Measurements from ENCODE around the gene RHBDL3.
"Not testable (repeated sequence)": the region's sequence is repeated elsewhere in the genome, so short reads cannot be mapped to it uniquely, and the experiment has no call there.

Gene RHBDL3

GRCh38 chr17:32289471-32290070 lies 23.9 kb downstream of the RHBDL3 start:
- no peak for DNase-seq (ENCODE audit: low read depth)

- DNase-seq (ENCODE audit: low read depth): no peak
Measured at GRCh38 chr17:32292094-32292493, 26.5 kb downstream of the RHBDL3 start.

- DNase-seq (ENCODE audit: low read depth): no peak
Measured at GRCh38 chr17:32297424-32297823, 31.8 kb downstream of the RHBDL3 start.

- no peak for DNase-seq (ENCODE audit: low read depth)
Measured at GRCh38 chr17:32297860-32298259, 32.2 kb downstream of the RHBDL3 start.

GRCh38 chr17:32298298-32298697 lies 32.7 kb downstream of the RHBDL3 start:
- no peak for DNase-seq (ENCODE audit: low read depth)

- DNase-seq (ENCODE audit: low read depth): no peak
Measured at GRCh38 chr17:32298721-32299579, 33.3 kb downstream of the RHBDL3 start.

- DNase-seq (ENCODE audit: low read depth): no peak
Measured at GRCh38 chr17:32299580-32300164, 34.0 kb downstream of the RHBDL3 start.

GRCh38 chr17:32302037-32302436 lies 36.4 kb downstream of the RHBDL3 start:
- DNase-seq (ENCODE audit: low read depth): no peak

- DNase-seq (ENCODE audit: low read depth): no peak
Measured at GRCh38 chr17:32302860-32303649, 37.4 kb downstream of the RHBDL3 start.

- DNase-seq (ENCODE audit: low read depth): no peak
Measured at GRCh38 chr17:32303781-32304288, 38.2 kb downstream of the RHBDL3 start.

- DNase-seq (ENCODE audit: low read depth): no peak
Measured at GRCh38 chr17:32305049-32305448, 39.4 kb downstream of the RHBDL3 start.

- no peak for DNase-seq (ENCODE audit: low read depth)
Measured at GRCh38 chr17:32307658-32308057, 42.0 kb downstream of the RHBDL3 start.

GRCh38 chr17:32311028-32311536 lies 45.5 kb downstream of the RHBDL3 start:
- DNase-seq (ENCODE audit: low read depth): no peak

GRCh38 chr17:32314636-32315035 lies 49.0 kb downstream of the RHBDL3 start:
- no peak for DNase-seq (ENCODE audit: low read depth)

- DNase-seq (ENCODE audit: low read depth): no peak
Measured at GRCh38 chr17:32315171-32315570, 49.5 kb downstream of the RHBDL3 start.

- not testable (repeated sequence) for DNase-seq (ENCODE audit: low read depth)
Measured at GRCh38 chr17:32316653-32317052, 51.0 kb downstream of the RHBDL3 start.

- DNase-seq (ENCODE audit: low read depth): no peak
Measured at GRCh38 chr17:32317353-32317752, 51.7 kb downstream of the RHBDL3 start.

GRCh38 chr17:32318071-32318470 lies 52.4 kb downstream of the RHBDL3 start:
- DNase-seq (ENCODE audit: low read depth): no peak

GRCh38 chr17:32319548-32319905 lies 53.9 kb downstream of the RHBDL3 start:
- peak; percentile 63 for DNase-seq (ENCODE audit: low read depth)

GRCh38 chr17:32320080-32320479 lies 54.4 kb downstream of the RHBDL3 start:
- DNase-seq (ENCODE audit: low read depth): not testable (repeated sequence)

- no peak for DNase-seq (ENCODE audit: low read depth)
Measured at GRCh38 chr17:32320847-32321246, 55.2 kb downstream of the RHBDL3 start.

GRCh38 chr17:32323046-32323445 lies 57.4 kb downstream of the RHBDL3 start:
- no peak for DNase-seq (ENCODE audit: low read depth)

Measured in activated gamma-delta T cell treated with anti-CD3 and anti-CD28 coated beads, Interleukin-2, amount 50 U/mL, for 16 hours (primary cell).